Psoas muscle (tissue), 8 donors: Measurements from ENCODE around the gene COL8A2. TPM values are rescaled to one million over a fixed set of nuclear protein-coding genes. Genes with fewer than 3 reads are reported as not detected.

Source experiments
- ATAC-seq, 4 donors: fragments of 200-7000 bp; cut with Tn5 transposase; one replicate each; pipeline ENCODE4 v1.9.1; 2020; ENCODE audit warnings: moderate library complexity in 3 of 4, mild to moderate bottlenecking in 2 of 4
- DNase-seq, 2 donors: peaks; one replicate each; pipeline ENCODE4 v3.0.0-alpha.2; 2020
- H3K27ac ChIP-seq: fragments of 200-600 bp; one replicate; pipeline ENCODE4 v1.8.0; 2022
- H3K27me3 ChIP-seq, 3 donors: fragments of 200-600 bp in 1 of 3; one replicate each; pipeline versions ENCODE4 v1.6.1 to v1.8.0; 2013 to 2022; ENCODE audit warnings: low read length in 2 of 3, mild to moderate bottlenecking in 2 of 3, moderate library complexity in 1 of 3; ENCODE audit not compliant: insufficient read depth in 3 of 3
- H3K36me3 ChIP-seq, 2 donors: fragments of 200-600 bp in 1 of 2; one replicate each; pipeline versions ENCODE4 v1.6.1 to v1.8.0; 2013 to 2022; ENCODE audit warnings: low read depth in 1 of 2, mild to moderate bottlenecking in 1 of 2, moderate library complexity in 1 of 2; ENCODE audit not compliant: insufficient read depth in 1 of 2
- H3K4me1 ChIP-seq: fragments of 200-600 bp; one replicate; pipeline ENCODE4 v1.8.0; 2022
- H3K4me3 ChIP-seq: fragments of 200-600 bp; one replicate; pipeline ENCODE4 v1.8.0; 2022; ENCODE audit warnings: mild to moderate bottlenecking
- H3K9me3 ChIP-seq: fragments of 200-600 bp; one replicate; pipeline ENCODE4 v1.8.0; 2022
- WGBS, 3 donors: extraction: QIAGEN DNeasy Blood & Tissue Kit; methylation state at CpG; one replicate each; pipeline versions ENCODE4 v1.1.6 to v1.1.7; 2013; 5-methylcytosine and 5-hydroxymethylcytosine counted together
- intact Hi-C, 2 donors: fragments of 100-400 bp; cut with DNase I; formaldehyde crosslinking; loops; one replicate each; pipeline versions ENCODE4 v1.11.0 to v1.14.2; 2022
- polyA plus RNA-seq, 3 donors: library from polyadenylated mRNA; stranded (reverse); fragments of 200-250 nt; gene quantifications; one replicate each; pipeline ENCODE4 v1.2.3, GENCODE V29; 2013
- total RNA-seq, 4 donors: library from RNA; stranded (reverse); fragmentation: NEBNext Ultra II Directional in 2 of 4; extraction: Animal tissue kit (Norgen Biotek cat#: 25700) in 2 of 4; gene quantifications; one replicate each; pipeline versions ENCODE4 v1.2.1 to v1.2.4, GENCODE V29; 2021 to 2023
- TF ChIP-seq, protein P1 (sequence below): fragments of 200-600 bp; IDR thresholded peaks from one replicate; pipeline ENCODE4 v1.8.0; 2022; ENCODE audit warnings: antibody characterized with exemption
- donor health status: healthy with polysubstance abuse.
- donor health status: DM: no; HTN: no; CAD: no; lungs with moderate emphysema.
- donor health status: Bipolar disorder and iron deficiency.
- donor health status: healthy.
- donor health status: DM: yes; HTN: yes; CAD: no.
- donor health status: DM: no; HTN: no; CAD: no.
- donor health status: DM: no; HTN: no; CAD: no.
- donor health status: DM: yes; HTN: yes; CAD: no.

The COL8A2 gene
- total and polyA plus RNA-seq, 7 donors, result 0.06 to 0.41 (median 0.15) TPM

DNA sequence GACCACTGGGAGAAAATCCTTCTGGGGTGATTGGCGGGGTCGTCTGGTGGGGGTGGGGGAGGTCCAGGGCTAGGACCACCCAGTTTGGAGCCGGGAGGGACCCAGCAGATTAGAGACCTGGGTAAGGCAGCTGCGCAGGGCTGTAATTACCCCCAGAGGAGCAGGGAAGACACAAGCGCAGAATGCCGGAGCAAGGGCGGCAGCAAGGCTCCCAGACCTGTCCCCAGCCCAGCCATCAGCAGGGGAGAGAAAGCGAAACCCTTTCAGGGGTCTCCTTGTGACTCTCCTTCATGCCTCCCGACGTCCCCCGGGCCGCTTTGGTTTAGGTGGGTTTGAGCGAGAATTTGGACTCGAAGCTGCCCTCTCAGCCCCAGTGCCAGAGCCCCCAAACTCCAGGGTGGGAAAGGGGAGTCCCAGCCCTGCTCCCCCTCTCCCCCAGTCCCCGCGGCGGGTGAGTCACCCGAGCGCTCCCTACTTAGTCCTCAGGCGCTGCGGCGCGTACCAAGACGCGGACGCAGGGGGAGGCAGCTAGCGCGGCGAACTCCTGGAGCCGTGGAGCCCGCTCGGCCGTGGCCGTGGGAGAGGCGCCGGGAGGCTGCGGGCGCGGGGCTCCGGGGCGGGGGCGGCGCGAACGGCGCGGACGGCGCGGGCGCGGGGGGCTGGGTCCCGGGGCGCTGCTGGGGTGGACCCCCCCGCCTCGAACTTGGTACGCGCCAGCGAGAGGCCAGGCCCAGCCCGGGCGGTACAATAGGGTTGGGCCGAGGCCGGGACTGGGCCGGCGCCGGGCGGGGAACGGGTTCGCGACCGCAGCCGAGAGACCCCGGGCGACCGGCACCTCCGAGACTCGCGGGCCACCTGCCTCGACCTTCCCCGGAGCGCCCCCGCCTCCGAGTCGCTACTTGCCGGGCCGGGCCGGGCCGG lies 30.6 kb upstream of the COL8A2 start, which contains the start of gene MAP7D1:
Gene MAP7D1 (plus strand): TSS at position 753 of the 921 bp plus-strand sequence. CDS start 258 bp downstream, outside the sequence.
- H3K27me3 ChIP-seq, result no peaks in the 10 kb centered on the region
- TF ChIP-seq, protein P1, sequence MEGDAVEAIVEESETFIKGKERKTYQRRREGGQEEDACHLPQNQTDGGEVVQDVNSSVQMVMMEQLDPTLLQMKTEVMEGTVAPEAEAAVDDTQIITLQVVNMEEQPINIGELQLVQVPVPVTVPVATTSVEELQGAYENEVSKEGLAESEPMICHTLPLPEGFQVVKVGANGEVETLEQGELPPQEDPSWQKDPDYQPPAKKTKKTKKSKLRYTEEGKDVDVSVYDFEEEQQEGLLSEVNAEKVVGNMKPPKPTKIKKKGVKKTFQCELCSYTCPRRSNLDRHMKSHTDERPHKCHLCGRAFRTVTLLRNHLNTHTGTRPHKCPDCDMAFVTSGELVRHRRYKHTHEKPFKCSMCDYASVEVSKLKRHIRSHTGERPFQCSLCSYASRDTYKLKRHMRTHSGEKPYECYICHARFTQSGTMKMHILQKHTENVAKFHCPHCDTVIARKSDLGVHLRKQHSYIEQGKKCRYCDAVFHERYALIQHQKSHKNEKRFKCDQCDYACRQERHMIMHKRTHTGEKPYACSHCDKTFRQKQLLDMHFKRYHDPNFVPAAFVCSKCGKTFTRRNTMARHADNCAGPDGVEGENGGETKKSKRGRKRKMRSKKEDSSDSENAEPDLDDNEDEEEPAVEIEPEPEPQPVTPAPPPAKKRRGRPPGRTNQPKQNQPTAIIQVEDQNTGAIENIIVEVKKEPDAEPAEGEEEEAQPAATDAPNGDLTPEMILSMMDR, result no peak
- DNase-seq (peak; percentile 91 to 96), ATAC-seq (peak; percentile 69 to 77 (median 75))
- no peaks in the 10 kb centered on the region for H3K36me3 ChIP-seq
- peak within 1 kb of the TSS; percentile 100 for H3K27ac ChIP-seq
- peaks cover 51% of the 10 kb centered on the region for H3K4me1 ChIP-seq
- intact Hi-C loops, result loop anchor here (5.0 to 10.0 kb wide), 4 partner anchors 67 to 229 kb away; partner anchors contain the start of genes STK40 (in 1 of the 2) and THRAP3 (in 1 of the 2)
- no peaks in the 10 kb centered on the region for H3K9me3 ChIP-seq
- 0 to 1% (median 1%) methylated on average over 50 to 88 of the region's 88 CpGs for WGBS, 3 donors
- H3K4me3 ChIP-seq, result peak within 1 kb of the TSS; percentile 100

DNA sequence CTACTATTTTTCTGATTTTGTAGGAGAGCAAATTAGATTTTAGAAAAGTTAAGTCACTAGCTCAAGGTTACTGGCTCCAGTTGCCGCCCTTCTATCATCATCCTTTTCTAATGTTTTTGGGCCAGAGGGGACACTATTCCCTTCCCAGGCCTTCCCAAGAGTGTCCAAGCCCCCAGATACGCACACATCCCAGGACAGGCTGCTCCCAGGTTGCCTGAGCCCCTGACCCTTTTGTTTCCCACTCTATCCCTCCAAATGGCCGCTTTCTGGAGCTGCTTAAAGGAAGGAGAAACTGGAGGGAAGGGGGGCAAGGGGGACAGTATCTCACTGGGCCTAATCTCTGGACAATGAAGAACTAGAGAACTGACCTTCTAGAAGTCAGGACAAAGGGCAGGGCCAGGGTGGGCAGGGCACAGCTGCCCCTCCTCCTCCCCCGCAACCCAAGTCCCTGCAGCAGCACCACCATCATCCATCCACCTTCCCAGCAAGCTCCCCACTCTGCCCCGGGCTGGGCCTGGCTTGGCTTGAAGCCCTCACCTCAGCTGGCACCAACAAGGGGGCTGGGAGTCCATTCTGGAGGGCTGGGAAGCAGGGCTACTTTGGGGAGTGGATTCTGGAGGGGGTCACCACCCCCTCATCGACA lies 29.9 kb upstream of the COL8A2 start:
- H3K27ac ChIP-seq, result peak overlapping the region; percentile 100
- H3K4me1 ChIP-seq, result peaks cover 51% of the 10 kb centered on the region
- DNase-seq (peak; percentile 51 to 76), ATAC-seq (peak in 2 of 4 donors; percentile 21 to 48)
- H3K4me3 ChIP-seq, result peak overlapping the region; percentile 100
- no peaks in the 10 kb centered on the region for H3K27me3 ChIP-seq
- 35 to 54% (median 42%) methylated on average over 5 to 6 of the region's 6 CpGs for WGBS, 3 donors
- TF ChIP-seq, protein P1, result no peak
- H3K9me3 ChIP-seq, result no peaks in the 10 kb centered on the region
- intact Hi-C loops, result loop anchor here (5.0 to 10.0 kb wide), 4 partner anchors 67 to 230 kb away; partner anchors contain the start of genes STK40 (in 1 of the 2) and THRAP3 (in 1 of the 2)
- H3K36me3 ChIP-seq, result no peaks in the 10 kb centered on the region

DNA sequence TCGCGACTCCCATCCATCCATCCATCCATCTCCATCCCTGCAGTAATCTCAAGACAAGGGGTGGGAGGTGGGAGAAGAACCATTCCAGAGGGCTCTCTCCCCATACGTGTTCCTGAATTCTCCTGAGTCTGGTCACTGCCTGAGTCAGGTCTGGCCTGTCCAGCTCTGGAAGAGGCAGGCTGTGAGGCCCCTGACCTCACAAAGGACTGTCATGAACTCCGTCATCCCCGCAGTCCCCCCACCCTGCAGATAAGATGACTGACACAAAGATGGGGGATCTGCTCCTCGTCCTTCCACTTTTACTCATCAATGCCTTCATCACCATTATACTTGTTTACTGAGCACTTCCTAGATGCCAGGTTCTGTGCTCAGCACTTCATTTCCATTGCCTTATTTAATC lies 29.3 kb upstream of the COL8A2 start:
- intact Hi-C loops, result loop anchor here in 1 of 2 donors (10.0 kb wide), 1 partner anchor 230 kb away; the partner anchor contains the start of gene STK40
- TF ChIP-seq, protein P1, result no peak
- peaks cover 48% of the 10 kb centered on the region for H3K4me1 ChIP-seq
- no peaks in the 10 kb centered on the region for H3K27me3 ChIP-seq
- H3K36me3 ChIP-seq, result no peaks in the 10 kb centered on the region
- no peak overlapping the region for H3K4me3 ChIP-seq
- 89 to 92% (median 91%) methylated on average over 6 of the region's 6 CpGs for WGBS, 3 donors
- no peaks in the 10 kb centered on the region for H3K9me3 ChIP-seq
- no peak for ATAC-seq
- DNase-seq, result no peak
- peak overlapping the region; percentile 100 for H3K27ac ChIP-seq

DNA sequence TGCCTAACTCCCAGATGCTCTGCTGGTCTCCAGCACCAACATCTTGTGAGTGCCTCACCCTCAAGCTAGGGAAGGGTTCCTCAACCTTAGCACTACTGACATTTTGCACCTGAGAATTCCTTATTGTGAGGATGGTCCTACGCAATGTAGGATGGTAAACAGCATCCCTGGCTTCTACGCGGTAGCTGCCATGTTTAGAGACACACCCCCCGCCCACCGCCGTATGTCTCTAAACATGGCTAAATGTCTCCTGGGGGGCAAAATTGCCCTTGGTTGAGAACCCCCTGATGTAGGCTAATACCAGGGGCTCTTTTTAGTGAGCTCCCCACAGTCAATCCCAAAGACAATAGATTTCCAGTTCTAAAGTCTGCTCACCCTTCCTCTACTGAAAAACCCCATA lies 28.5 kb upstream of the COL8A2 start:
- intact Hi-C loops, result loop anchor here in 1 of 2 donors (10.0 kb wide), 1 partner anchor 231 kb away; the partner anchor contains the start of gene STK40

More for the DNA sequence above, 28.5 kb upstream of the COL8A2 start:
- ATAC-seq (no peak), DNase-seq (no peak)
- Histone ChIP-seq H3K27me3 (no peaks in the 10 kb centered on the region), H3K36me3 (no peaks in the 10 kb centered on the region), H3K4me1 (peaks cover 42% of the 10 kb centered on the region), H3K4me3 (no peak overlapping the region), H3K9me3 (no peaks in the 10 kb centered on the region), H3K27ac (peak overlapping the region; percentile 9)
- TF ChIP-seq, protein P1, result no peak
- WGBS, 3 donors, result 88 to 93% (median 91%) methylated on average over 6 of the region's 6 CpGs
